Adrenal gland (tissue), 12 donors: ENCODE measurements around the gene PSTPIP2. TPM values are rescaled to one million over a fixed set of nuclear protein-coding genes. Genes with fewer than 3 reads are reported as not detected.

Experiments
- DNase-seq, 7 donors: peaks; one replicate each; pipeline ENCODE4 v3.0.0-alpha.2; 2019 to 2020
- H3K27ac ChIP-seq, 5 donors: fragments of 200-600 bp; sonication (generic) in 4 of 5; 1 replicate in 3 of 5; 2 replicates in 2 of 5; pipeline versions ENCODE4 v1.5.1 to v1.8.0; 2016 to 2020; ENCODE audit warnings: mild to moderate bottlenecking in 1 of 5
- H3K27me3 ChIP-seq: fragments of 200-600 bp; 2 replicates; pipeline ENCODE4 v1.8.0; 2021
- H3K36me3 ChIP-seq, 2 donors: fragments of 200-600 bp; replicated peaks in 1 of 2; 1 replicate in 1 of 2; 2 replicates in 1 of 2; pipeline versions ENCODE4 v1.5.1 to v1.8.0; 2018 to 2022
- H3K4me1 ChIP-seq, 2 donors: fragments of 200-600 bp; replicated peaks in 1 of 2; 1 replicate in 1 of 2; 2 replicates in 1 of 2; pipeline versions ENCODE4 v1.5.1 to v1.8.0; 2018 to 2021
- H3K4me3 ChIP-seq, 4 donors: fragments of 200-600 bp; sonication (generic) in 3 of 4; one replicate each; pipeline ENCODE4 v1.5.1; 2016 to 2018
- H3K9me3 ChIP-seq, 3 donors: fragments of 200-600 bp; sonication (generic) in 1 of 3; replicated peaks in 1 of 3; 1 replicate in 2 of 3; 2 replicates in 1 of 3; pipeline versions ENCODE4 v1.5.1 to v1.8.0; 2016 to 2021
- POLR2A ChIP-seq, 2 donors: fragments of 450-650 bp; IDR thresholded peaks; one replicate each; pipeline ENCODE4 v1.6.1; 2017; ENCODE audit warnings: antibody characterized with exemption in 2 of 2, mild to moderate bottlenecking in 2 of 2, moderate library complexity in 1 of 2
- WGBS, 4 donors: extraction: QIAGEN DNeasy Blood & Tissue Kit in 2 of 4; methylation state at CpG; one replicate each; pipeline versions ENCODE4 v1.1.5 to v1.1.7; 2013 to 2017; 5-methylcytosine and 5-hydroxymethylcytosine counted together
- intact Hi-C, 2 donors: fragments of 100-400 bp; cut with DNase I; formaldehyde crosslinking; loops; one replicate each; pipeline versions ENCODE4 v1.14.1 to v1.15.0; 2022 to 2023
- polyA plus RNA-seq, 3 donors: library from polyadenylated mRNA; stranded (reverse); fragments of 200-250 nt in 2 of 3; fragments of 350-450 nt in 1 of 3; fragmentation: Illumina TruSeq in 1 of 3; extraction: RNeasy Lipid Tissue Mini Kit (QIAGEN cat#74804) in 1 of 3; gene quantifications; one replicate each; pipeline ENCODE4 v1.2.3, GENCODE V29; 2013 to 2014
- total RNA-seq, 9 donors: library from RNA; depleted of rRNA in 4 of 9; stranded (reverse); fragments of >200 nt in 4 of 9; fragments of 120-200 nt in 1 of 9; fragmentation: NEBNext Ultra II Directional in 1 of 9; extraction: Animal tissue kit (Norgen Biotek cat#: 25700) in 1 of 9; gene quantifications; one replicate each; pipeline versions ENCODE4 v1.1.0 to v1.2.4, GENCODE V29; 2013 to 2023
- TF ChIP-seq, protein P1 (sequence below), 6 experiments: fragments of 450-650 bp in 4 of 6; fragments of 200-600 bp in 2 of 6; sonication (generic) in 1 of 6; IDR thresholded peaks; 1 replicate in 5 of 6; 2 replicates in 1 of 6; pipeline versions ENCODE4 v1.5.1 to v1.8.0; 2016 to 2021; ENCODE audit warnings: antibody characterized with exemption in 6 of 6, mild to moderate bottlenecking in 2 of 6, moderate library complexity in 1 of 6
- donor health status: healthy with polysubstance abuse.
- donor health status: Bipolar disorder and iron deficiency.
- donor health status: DM: yes; HTN: yes; CAD: no.
- donor health status: DM: no; HTN: no; CAD: no.
- donor health status: DM: no; HTN: no; CAD: no.
- donor health status: DM: yes; HTN: yes; CAD: no.

The PSTPIP2 gene
- total and polyA plus RNA-seq, 12 donors, result 5.3 to 17.8 (median 8.4) TPM

DNA sequence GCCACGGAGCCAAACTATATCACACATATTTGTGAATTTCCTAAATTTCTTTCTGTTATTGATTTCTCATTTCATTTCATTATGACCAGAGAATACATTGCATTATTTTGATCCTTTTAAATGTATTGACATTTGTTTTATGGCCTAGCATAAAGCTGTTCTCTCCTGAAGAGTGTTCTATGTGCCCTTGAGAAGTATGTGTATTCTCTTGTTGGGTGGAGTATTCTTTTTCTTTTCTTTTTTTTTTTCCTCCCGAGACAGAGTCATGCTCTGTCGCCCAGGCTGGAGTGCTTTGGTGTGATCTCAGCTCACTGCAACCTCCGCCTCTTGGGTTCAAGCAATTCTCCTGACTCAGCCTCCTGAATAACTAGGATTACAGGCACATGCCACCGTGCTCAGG, 37.3 kb upstream of the PSTPIP2 start:
- H3K36me3 ChIP-seq, result peaks cover 0 to 5% of the 10 kb centered on the region in 2 donors
- intact Hi-C loops, result no loop called here
- no peak for DNase-seq
- WGBS, 4 donors, result 95 to 99% (median 97%) methylated on average over 5 of the region's 5 CpGs
- H3K4me1 ChIP-seq, result peaks cover 0 to 6% of the 10 kb centered on the region in 2 donors
- H3K27ac ChIP-seq, result no peak overlapping the region
- H3K9me3 ChIP-seq, result no peaks in the 10 kb centered on the region
- no peak for TF ChIP-seq POLR2A (IDR thresholded peaks at IDR 0.05)
- TF ChIP-seq, protein P1, sequence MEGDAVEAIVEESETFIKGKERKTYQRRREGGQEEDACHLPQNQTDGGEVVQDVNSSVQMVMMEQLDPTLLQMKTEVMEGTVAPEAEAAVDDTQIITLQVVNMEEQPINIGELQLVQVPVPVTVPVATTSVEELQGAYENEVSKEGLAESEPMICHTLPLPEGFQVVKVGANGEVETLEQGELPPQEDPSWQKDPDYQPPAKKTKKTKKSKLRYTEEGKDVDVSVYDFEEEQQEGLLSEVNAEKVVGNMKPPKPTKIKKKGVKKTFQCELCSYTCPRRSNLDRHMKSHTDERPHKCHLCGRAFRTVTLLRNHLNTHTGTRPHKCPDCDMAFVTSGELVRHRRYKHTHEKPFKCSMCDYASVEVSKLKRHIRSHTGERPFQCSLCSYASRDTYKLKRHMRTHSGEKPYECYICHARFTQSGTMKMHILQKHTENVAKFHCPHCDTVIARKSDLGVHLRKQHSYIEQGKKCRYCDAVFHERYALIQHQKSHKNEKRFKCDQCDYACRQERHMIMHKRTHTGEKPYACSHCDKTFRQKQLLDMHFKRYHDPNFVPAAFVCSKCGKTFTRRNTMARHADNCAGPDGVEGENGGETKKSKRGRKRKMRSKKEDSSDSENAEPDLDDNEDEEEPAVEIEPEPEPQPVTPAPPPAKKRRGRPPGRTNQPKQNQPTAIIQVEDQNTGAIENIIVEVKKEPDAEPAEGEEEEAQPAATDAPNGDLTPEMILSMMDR (IDR thresholded peaks at IDR 0.05), result no peak
- H3K27me3 ChIP-seq, result no peaks in the 10 kb centered on the region
- H3K4me3 ChIP-seq, result no peak overlapping the region

DNA sequence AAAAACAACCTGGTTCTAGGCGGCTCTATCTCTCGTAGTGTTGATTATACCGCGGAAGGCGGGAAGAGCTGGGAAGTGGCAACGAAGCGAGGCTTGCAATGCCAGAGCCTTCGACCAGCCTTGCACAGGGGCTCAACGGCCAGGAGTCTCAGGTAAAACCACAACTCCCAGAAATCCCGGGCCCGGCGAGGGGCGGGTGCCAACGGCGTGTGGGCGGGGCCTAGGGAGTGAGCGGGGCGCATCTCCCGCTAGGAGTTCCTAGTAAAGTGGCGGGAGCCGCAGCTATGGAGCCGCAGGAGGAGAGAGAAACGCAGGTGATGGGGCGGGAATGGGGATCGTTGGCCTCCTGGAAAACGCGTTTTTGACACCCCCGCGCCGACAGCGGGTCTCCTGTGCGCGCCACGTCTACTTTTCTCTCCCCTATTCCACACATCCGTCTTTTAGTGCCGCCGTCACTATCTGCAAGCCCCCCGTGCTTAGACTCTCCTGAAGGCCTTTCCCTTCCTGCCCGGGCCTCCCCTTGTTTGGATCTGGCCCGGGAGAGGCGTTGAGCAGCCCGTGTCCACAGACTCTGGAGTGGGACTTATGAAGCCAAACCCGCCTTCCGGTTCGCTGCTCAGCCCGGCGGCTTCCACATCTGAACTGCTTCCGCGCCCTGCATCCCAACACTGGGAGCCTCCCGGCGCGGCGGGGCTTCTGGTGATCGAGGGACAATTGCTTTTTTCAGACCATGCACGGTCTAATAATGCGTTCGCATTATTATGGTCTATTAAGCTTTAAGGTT, 32.3 kb upstream of the PSTPIP2 start, which contains the start of gene HAUS1:
HAUS1 (plus strand) TSS at position 258 of the 784 bp plus-strand sequence; CDS start at position 285, 27 bp downstream.
- Histone ChIP-seq H3K9me3 (no peaks in the 10 kb centered on the region), H3K36me3 (no peaks in the 10 kb centered on the region), H3K4me3 (peak within 1 kb of the TSS; percentile 57 to 99 (median 94)), H3K27me3 (no peaks in the 10 kb centered on the region), H3K27ac (peak within 1 kb of the TSS in 4 of 5 donors; percentile 66 to 82 (median 76)), H3K4me1 (peaks cover 0 to 11% of the 10 kb centered on the region in 2 donors)
- intact Hi-C loops, result no loop called here
- 0 to 2% (median 0%) methylated on average over 36 to 57 of the region's 57 CpGs for WGBS, 4 donors
- TF ChIP-seq, protein P1 (IDR thresholded peaks at IDR 0.05), result no peak
- peak in 1 of 2 donors; percentile 65 for TF ChIP-seq POLR2A (IDR thresholded peaks at IDR 0.05)
- peak; percentile 86 to 96 (median 92) for DNase-seq

DNA sequence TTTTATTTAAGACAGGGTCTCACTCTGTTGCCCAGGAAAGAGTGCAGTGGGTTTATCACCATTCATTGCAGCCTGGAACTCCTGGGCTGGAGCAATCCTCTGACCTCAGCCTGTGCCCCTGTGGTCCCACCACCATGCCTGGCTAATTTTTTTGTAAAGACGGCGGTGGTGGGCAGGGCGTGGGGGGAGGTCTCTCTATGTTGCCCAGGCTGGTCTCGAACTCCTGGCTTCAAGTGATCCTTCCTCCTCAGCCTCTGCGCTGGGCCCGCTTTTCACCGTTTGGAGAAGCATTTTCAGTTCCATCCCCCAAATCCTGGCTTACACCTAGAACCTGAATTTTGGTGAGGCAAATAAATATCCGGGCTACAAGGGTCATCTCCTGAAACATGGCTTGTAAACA, 27.4 kb upstream of the PSTPIP2 start:
- no peak overlapping the region for H3K4me3 ChIP-seq
- no peak overlapping the region for H3K27ac ChIP-seq
- 84 to 97% (median 93%) methylated on average over 5 to 8 of the region's 8 CpGs for WGBS, 4 donors
- H3K9me3 ChIP-seq, result no peaks in the 10 kb centered on the region
- intact Hi-C loops, result no loop called here
- no peaks in the 10 kb centered on the region for H3K27me3 ChIP-seq
- H3K4me1 ChIP-seq, result peaks cover 19 to 39% of the 10 kb centered on the region in 2 donors
- peak in 1 of 7 donors; percentile 50 for DNase-seq
- peaks cover 0 to 5% of the 10 kb centered on the region in 2 donors for H3K36me3 ChIP-seq
- TF ChIP-seq POLR2A (IDR thresholded peaks at IDR 0.05), result no peak
- TF ChIP-seq, protein P1 (IDR thresholded peaks at IDR 0.05), result no peak

DNA sequence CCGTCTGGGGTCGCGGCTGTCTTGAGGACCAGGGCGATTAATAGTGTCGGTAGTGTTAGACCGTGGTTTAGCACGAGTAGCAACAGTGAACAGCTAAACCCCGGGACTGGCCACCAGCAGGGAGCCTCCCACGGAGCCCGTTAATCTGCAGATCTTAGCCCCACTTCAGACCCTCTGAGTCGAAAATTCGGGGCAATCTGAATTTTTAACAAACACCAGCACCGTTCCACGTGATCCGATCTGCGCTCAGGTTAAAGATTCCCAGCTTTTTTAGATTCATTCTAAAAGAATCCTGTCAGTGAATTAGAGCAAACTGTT, 26.5 kb upstream of the PSTPIP2 start:
- H3K4me1 ChIP-seq, result peaks cover 19 to 39% of the 10 kb centered on the region in 2 donors
- peak overlapping the region; percentile 45 to 95 (median 88) for H3K27ac ChIP-seq
- peaks cover 0 to 14% of the 10 kb centered on the region in 2 donors for H3K36me3 ChIP-seq
- no peaks in the 10 kb centered on the region for H3K9me3 ChIP-seq
- TF ChIP-seq, protein P1 (IDR thresholded peaks at IDR 0.05), result no peak
- no peak for TF ChIP-seq POLR2A (IDR thresholded peaks at IDR 0.05)
- intact Hi-C loops, result no loop called here
- no peak for DNase-seq
- peak overlapping the region in 2 of 4 donors; percentile 90 to 100 for H3K4me3 ChIP-seq
- H3K27me3 ChIP-seq, result no peaks in the 10 kb centered on the region
- WGBS, 4 donors, result 14 to 37% (median 15%) methylated on average over 10 to 16 of the region's 16 CpGs
